Activated T-helper 9 cell treated with anti-CD3 and anti-CD28 coated beads, Interleukin-2, amount 50 U/mL, for 16 hours (primary cell): Measurements from ENCODE around the gene RHOT1.
"Not testable (repeated sequence)": the region's sequence is repeated elsewhere in the genome, so short reads cannot be mapped to it uniquely, and the experiment has no call there.

ENCODE experiments used
- DNase-seq: peaks from one replicate; pipeline ENCODE4 v3.0.0-alpha.2; 2020; ENCODE audit warnings: low read depth

The RHOT1 gene

DNA sequence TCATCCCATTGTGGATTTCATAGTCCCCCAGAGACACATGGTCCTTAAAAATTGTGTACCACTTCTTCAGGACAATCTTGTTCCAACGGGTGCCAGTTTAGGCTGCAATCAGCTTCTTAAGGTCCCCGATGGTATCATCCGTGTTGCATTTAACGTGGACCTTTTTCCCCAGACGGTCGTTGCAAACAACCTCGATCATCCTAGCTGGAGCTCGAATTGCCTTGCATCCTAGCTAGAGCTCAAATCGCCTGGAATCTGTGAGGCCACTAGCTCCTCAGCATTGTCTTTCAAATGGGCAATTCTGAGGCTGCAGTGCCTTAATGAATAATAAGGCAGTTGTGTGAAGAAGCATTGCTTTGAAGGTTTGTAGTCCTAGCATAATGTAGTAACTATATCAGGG, 85.6 kb downstream of the RHOT1 start:
- DNase-seq: no peak

DNA sequence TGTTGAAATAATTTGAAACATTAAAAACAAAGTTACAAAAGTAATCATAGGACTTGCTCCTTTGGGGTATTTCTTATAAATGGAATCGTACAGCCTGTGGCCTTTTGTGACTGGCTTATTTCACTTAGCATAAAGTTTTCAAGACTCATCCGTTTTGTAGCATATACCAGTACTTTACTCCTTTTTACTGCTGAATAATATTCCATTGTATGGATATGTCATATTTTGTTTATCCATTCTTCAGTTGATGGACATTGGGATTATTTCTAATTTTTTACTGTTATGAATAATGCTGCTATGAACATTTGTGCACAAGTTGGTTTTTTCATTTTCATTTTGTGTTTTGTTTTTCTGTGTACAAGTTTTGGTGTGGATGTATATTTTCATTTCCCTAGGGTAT, 93.3 kb downstream of the RHOT1 start:
- no peak for DNase-seq

DNA sequence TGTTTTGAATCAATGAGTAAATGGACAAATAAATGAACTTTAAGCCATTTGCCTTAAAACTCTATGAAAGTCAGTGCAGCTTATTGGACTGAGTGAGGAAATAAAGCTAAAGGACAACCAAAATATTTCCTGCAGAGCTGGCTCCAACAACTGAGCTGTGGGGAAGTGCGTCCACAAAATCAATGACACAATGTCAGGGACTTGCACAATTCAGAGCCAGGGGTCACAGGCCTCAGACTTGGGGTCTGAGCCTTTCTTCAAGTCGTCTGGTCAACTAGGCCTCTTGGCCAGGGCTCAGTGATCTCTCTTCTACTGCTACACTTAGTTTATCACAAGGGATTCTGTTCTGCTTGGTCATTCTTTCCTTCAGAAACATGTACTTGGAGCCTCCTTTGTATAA, 97.2 kb downstream of the RHOT1 start:
- no peak for DNase-seq

DNA sequence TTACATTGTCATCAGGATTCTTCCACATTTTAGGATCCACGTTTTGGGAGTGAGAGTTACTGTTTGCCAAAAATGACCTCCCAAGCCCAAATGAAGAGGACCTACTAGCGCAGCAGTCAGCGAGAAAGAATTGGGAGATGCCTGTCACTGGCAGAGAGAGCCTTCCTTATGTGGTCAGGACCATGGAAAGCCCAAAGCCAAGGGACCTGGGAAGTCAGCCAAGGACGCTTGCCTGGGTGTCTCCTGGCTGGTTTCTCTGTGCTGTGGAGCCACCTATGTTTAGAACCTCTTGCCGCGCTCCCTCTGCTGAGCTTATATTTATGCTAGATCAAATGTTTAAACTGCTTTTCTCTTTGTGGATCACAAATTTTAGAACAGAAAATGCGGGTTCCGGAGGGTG, 98.4 kb downstream of the RHOT1 start:
- no peak for DNase-seq

DNA sequence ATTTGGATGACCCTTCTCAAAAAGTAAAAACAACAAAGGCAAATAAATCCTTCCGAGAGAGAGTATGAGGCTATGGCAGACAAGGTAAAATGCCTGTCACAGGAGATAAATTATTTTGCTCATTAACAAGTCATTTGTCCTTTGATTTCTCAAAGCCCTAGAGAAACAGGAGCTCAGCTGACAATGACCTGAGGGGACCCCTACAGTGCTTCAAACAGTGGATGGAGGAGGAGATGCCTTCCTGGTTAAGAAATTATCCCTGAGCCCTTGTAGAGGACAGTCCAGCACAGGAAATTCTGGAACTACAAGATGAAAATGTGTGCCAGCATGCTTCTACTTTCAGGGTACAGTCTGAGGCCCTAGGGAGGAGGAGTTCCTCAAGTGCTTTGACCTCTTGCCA, 99.3 kb downstream of the RHOT1 start:
- DNase-seq: no peak

DNA sequence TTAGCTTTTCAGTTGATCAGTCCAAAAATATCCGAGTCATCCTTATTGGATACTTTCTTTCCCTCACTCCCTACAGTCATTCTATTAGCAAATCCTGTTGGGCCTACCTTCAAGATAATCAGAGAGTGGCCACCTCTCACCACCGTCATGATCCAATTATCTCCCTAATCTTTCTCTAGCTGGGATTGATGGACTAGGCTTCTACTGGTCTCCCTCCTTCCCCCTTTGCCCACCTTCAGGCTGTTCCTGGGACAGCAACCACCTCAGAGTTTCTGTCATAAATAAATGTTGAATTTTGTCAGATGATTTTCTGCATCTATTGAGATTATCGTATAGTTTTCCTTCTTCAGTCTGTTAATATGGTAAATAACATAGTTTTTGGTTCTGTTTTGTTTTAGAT, 107.2 kb downstream of the RHOT1 start:
- DNase-seq: no peak

DNA sequence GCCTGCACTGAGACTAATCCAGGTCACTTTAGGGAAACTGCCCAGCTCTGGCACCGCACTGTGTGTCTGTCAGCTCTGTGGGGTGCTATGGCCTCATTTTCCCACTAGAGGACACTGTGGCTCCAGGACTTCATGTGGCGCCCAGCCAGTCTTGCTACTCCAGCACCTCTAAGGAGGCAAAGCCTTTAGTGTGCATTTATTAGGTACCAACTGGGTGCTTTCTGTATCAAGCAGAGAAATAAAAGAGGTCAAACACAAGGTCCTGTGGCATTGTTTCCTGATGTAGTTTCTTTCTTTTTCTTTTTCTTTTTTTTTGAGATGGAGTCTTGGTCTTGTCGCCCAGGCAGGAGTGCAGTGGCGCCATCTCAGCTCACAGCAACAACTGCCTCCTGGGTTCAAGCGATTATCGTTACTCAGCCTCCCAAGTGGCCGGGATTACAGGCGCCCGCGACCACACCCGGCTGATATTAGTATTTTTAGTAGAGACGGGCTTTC, 110.9 kb downstream of the RHOT1 start:
- peak; percentile 40 for DNase-seq

DNA sequence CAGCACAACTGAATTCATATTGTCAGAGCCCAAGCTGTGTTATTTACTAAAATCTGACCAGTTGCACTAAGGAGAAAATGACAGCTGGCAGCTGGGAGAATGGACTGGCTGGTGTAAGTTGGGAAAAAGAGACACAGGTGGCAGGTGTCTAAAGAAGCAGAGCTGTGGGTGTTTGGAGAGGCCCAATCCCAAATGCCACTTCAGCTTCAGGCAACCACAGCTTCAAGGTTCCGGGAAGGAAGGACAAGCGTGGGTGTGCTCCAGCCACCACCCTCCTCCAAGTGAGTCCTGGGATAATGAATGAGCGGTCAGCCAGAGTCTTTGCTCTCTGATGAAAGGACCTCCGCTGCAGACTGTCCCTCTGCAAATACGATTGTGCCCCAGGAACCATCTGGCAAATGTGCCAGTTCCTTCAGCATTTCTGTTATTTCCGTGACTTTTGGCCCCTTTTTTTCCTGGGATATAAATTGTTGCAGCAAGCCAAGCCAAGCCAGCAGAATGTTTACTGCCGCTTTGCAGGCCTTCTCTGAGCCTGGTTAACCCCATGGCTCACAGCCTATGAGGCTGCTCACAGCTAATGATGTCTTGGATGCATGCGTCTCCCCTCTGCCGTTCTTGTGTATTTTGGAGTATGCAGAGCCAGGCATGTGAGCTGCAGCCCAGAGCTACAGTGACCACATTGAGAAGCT, 113.9 kb downstream of the RHOT1 start:
- no peak for DNase-seq

DNA sequence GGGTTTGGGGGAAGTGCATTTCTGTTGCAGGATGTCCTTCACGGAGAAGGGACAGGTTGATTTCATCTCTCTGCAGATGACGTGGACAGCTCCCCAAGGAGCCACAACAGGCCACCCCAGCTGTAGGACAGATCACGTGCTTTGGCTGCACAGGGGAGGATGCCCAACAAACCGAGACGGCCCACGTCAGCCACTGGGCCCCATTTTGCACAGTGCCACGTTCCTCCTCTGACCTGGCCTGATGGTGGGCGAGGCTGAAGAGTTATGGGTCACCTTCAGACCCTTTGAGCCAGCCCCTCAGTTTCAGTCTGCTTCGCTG, 114.4 kb downstream of the RHOT1 start:
- DNase-seq: no peak

DNA sequence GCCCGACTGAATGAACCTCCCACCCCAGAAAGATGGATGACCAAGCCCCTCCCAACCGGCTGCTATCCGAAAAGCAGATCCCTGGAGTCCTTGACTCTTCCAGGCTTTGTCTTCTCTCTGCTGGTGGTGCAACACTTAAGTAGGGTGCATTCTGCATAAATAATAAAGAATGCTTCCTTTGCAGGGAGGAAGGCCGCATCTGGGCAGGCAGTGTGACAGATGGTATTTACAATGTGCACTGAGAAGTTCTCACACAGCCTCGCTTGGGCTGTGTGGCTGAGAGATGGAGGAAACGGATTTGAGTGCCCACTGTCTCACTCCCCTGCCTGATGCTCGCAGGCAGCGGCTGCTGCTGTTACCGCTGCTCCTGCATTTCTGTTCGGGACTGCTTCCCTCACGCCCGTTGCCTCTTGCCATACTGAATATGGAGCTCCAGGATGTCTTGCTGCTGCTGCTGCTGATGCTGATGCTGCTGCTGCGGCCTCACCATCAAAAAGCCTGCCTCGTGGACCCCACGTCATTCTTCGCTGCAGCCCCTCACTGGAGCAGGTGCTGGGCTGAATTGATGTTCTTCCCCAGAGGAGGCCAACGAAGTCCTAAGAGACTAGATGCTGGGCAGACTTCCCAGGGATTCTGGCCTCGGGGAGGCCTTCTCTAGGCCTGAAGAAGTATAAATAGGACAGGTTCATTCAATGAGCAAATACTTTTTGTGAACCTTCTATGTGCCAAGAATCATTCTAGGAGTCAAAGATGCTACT, 116.3 kb downstream of the RHOT1 start:
- DNase-seq: no peak

DNA sequence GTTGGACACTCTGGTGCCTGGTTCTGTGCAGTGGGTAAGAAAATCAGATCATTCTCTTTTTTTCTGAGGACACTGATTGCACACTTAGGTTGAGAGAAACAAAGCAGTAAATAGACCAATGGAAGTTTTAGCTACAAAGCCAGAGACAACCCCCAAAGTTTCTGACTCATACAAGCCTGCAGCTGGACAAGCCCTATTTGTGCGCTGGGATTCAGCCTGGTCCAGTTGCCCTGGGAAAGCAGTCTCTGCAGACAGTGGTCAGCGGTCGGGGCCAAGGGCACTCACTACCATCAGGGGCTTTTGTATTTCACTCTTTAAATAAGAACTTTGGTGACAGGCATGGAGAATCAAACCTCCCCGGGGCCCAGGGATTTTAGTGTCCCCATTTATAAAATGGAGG, 117.3 kb downstream of the RHOT1 start:
- DNase-seq: no peak

DNA sequence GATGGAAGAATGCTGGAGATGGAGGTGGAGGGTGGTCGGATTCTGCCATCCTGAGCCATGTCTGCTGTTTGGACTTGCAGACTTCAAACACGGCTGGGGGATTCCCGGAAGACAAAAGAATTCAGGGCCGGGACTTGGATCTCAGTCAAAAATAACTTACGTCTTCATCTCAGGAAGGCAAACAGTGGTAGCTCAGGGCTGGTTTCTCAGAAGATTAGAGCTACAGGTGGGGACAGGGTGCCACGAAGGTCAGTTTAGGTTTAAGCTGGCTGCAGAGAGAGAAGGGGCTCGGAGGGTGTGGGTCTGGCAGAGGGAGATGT, 119.1 kb downstream of the RHOT1 start:
- no peak for DNase-seq

DNA sequence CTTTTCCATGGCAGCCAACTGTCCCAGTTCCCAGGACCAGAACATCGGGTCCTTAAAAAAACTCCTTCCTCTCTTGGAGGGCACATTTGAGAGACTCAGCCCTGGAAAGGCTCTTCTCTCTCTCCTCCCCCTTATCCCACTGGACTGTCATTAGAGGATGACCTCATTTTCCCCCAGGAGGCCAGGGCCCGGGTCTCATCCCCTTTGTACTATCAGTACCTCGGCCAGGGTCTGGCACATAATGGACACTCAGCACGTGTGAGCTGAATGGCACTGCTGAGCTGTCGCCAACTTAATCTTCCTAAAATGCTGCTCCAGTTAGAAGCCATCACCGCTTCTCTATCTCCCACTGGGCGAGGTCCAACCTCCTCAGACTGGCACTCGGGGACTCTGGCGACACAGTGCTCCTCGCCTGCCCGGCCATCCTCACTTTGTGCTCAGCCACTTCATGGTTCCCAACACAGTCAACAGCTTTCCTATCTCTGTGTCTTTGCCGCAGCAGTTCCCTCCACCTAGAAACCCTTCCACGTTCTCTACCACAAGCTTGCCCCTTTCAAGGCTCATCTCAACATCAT, 119.7 kb downstream of the RHOT1 start:
- DNase-seq: no peak

DNA sequence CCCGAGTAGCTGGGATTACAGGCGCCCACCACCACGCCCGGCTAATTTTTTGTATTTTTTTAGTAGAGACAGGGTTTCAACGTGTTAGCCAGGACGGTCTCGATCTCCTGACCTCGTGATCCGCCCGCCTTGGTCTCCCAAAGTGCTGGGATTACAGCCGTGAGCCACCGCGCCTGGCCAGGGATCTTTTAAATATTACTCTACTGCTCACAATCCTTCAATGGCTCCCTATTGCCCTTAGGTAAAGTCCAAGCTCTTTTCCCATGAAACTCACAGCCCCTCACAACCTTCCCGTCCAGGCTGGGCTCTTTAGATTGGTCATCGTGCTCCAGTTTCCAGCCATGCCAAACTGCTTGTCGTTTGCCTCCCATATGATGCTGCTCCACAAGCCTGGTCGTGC, 121.2 kb downstream of the RHOT1 start:
- DNase-seq: not testable (repeated sequence)

DNA sequence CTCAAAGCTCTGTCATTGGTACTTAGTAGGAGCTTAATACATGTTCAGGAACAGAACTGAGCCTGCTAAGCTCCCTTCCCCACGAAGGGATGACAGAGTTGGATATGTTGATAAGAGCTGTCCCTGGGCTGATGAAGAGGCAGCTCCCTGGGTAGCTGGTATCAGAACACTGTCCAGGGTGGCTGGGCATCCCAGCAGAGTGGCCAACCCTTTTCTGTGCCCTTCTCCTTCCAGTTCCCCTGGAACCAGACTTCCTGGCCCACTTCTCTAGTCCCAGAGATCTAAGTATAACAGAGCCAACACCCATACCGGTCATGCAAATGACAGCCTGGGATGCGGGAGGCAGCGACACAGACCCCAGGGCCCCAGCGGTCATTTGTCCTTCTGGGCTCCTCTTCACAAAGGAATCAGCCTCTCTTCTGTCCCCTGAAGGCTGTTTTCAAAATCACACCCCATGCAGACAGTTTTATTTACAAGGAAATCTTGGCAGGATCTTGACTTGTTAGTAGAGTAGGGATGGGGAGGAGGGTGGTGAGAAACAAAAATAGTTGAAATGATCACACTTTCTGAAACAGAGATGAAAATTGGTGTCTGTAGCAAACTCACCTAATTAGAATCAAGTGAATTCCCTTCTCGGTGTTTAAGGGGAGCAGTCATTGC, 122.0 kb downstream of the RHOT1 start:
- DNase-seq: no peak

DNA sequence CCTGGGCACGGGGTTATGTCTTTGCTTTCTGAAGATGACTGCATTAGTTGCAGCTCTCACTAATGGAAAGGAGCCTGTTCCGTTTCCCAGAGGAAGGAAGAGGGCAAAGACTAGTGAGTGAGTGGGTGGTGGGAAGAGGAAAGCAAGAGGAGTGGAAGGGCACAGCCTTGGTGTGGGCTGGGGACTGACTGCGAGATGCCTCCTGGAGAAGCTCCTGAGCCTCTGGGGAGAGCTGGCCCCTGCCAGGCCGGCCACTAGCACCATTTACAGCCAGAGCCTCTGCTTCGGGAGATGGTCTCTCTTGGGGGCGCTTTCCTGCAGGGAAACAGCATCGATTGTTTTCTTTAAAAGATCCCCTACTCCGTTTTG, 122.5 kb downstream of the RHOT1 start:
- DNase-seq: no peak

DNA sequence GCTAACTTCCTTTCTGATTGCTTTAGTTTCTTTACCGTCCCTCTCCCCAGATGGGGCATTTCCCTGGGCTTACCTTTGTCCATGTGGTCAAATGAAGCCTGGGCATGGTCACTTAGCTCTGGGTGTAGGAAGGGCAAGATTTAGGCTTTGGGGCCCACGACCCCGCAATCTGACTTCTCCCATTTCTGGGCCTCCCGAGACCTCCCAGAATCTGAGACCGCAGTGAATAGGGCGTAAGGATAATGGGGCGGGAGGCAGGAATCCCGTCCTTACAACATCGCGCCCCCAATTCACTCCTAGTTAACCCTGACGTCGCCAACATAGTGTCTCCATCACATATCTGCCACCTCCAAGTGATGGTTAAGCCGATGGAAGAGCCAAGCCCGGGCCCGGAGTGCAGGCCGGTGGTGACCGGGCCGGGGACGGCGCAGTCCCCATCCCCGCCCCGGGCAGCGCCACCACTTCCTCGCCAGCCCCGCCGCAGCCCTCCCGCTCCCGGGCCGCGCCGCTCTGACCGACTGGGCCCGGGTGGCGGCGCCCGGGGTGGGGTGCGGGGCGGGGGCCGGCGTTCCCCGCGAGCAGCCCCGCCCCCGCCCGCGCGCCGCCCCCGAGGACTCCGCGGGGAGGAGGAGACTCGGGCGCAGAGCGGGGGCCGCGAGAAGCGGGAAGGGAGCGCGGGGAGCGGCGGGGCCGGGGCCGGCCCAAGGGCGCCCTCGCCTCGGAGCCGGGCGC, 123.1 kb downstream of the RHOT1 start, which contains the start of gene RHBDL3:
Gene RHBDL3, plus strand, starts transcription at position 641 of the 732 bp plus-strand sequence. CDS start 358 bp downstream, outside the sequence.
- DNase-seq: no peak

DNA sequence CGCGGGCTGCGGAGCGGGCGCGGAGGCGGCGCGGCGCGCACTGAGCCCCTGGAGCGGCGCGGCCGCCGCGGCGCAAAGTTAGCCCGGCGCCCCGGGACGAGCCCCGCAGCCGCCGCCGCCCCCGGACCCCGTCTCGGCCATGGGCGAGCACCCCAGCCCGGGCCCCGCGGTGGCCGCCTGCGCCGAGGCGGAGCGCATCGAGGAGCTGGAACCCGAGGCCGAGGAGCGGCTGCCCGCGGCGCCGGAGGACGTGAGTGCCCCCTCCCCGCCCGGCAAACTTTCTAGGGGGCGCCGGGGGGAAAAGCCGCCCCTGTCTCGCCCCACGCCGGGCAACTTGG, 123.7 kb downstream of the RHOT1 start:
- DNase-seq: no peak

DNA sequence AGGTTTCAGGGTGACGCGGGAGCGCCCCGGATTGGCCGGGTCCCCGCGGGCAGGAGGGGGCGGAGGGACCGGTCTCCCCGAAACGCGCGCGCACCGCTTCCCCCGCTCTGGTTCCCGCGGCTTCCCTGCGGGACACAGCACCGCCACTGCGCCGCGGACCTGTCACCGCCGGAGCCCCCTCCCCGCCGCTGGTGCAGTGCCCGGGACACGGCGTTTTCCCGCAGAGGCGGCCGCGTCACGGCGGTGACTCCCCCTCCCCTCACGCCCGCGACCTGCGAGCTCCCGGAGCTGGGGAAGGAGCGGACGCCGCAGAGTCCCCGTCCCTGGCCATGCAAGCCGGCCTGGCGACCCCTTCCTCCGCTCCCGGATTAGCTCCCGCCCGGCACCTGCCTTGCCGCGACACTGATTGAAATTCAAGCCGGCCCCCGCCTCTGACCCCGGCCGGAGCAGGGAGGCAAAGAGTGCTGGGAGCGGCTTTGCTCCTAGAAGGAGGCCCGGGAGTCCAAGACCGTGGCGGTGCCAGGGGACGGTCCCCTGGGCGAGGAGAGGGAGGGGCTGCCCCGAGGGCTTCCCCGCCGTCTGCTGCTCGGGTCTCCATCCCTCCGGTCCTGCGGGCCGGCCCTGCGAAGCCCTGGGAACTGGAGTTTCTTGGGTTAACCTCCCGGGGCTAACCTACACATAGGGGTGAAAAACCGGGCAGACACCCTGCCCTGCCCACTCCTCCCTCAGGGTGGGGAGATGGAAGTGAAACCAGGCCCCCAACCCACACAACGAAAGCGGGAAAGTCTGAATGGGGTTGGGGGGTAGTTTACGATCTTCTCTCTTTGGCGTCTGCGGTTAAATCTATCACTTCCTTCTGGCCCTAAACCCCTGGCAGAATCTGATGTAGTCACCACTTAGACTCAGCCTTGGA, 124.3 kb downstream of the RHOT1 start:
- no peak for DNase-seq

DNA sequence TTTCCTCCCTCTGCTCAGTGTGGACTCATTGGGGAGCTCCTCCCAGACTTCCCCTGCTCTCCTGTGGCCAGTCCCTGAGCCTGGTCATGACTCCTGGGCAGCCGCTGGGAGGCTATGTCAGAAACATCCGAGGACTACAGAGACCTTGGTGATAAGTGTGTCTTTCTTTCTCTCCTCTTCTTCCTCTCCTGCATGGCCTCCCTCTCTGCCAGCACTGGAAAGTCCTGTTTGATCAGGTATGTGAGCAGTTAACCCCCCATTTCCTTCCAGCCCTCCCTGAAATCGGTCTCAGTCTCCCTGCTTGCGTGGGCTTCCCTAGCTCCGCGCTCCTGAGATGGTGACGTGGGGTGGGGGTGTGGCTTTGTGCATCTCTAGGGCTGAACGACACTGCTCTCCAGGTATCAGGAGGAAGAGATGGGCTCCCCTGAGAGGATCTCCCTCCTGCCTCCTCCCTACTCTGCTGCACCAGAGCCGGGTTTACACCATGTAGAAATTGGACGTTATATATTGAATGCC, 125.4 kb downstream of the RHOT1 start:
- no peak for DNase-seq

DNA sequence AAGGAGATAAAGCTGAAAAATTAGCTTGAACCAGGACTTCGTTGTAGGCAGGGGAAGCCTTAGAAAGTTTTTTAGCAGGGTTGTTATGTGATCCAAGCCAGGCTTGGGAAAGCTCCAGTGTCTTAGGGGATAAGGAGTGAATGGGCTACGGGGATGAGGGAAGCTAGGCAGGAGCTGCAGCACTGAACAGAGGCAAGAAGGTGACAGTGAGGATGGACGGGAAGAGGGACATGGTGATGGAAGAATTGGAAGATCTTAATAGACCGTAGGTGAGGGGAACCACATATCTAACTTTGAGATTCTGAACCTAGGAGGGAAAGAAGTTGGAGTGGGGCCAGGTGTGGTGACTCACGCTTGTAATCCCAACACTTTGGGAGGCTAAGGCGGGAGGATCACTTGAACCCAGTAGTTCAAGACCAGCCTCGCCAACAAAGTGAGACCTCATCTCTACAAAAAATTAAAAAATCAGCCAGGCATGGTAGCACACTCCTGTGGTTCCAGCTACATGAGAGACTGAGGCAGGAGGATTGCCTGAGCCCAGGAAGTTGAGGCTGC, 126.5 kb downstream of the RHOT1 start:
- DNase-seq: no peak
